HEK293T (cell line): Measurements from ENCODE around the gene MEF2B.

Experiments used
- ARNT ChIP-seq: fragments of 450-650 bp; IDR thresholded peaks from 2 replicates; pipeline ENCODE4 v1.6.1; 2017; ENCODE audit warnings: mild to moderate bottlenecking
- BHLHE40 ChIP-seq: fragments of 450-650 bp; IDR thresholded peaks from 2 replicates; pipeline ENCODE4 v1.6.1; 2016; ENCODE audit warnings: mild to moderate bottlenecking, moderate library complexity, borderline replicate concordance
- ELF4 ChIP-seq: fragments of 450-650 bp; IDR thresholded peaks from 2 replicates; pipeline ENCODE4 v1.6.1; 2017; ENCODE audit warnings: antibody characterized with exemption
- FOXA1 ChIP-seq: fragments of 450-650 bp; IDR thresholded peaks from 2 replicates; pipeline ENCODE4 v1.6.1; 2016; ENCODE audit warnings: mild to moderate bottlenecking
- FOXK2 ChIP-seq: fragments of 450-650 bp; IDR thresholded peaks from 2 replicates; pipeline ENCODE4 v1.6.1; 2016; ENCODE audit warnings: mild to moderate bottlenecking
- FOXM1 ChIP-seq: fragments of 450-650 bp; IDR thresholded peaks from 2 replicates; pipeline ENCODE4 v1.6.1; 2017; ENCODE audit warnings: mild to moderate bottlenecking, borderline replicate concordance
- HDGF ChIP-seq: fragments of 450-650 bp; IDR thresholded peaks from 2 replicates; pipeline ENCODE4 v1.6.1; 2017; ENCODE audit warnings: antibody characterized with exemption, borderline replicate concordance
- NFRKB ChIP-seq: fragments of 450-650 bp; IDR thresholded peaks from 2 replicates; pipeline ENCODE4 v1.6.1; 2016; ENCODE audit warnings: mild to moderate bottlenecking, moderate library complexity
- PKNOX1 ChIP-seq: fragments of 450-650 bp; IDR thresholded peaks from 2 replicates; pipeline ENCODE4 v1.6.1; 2016
- SP1 ChIP-seq: fragments of 450-650 bp; IDR thresholded peaks from 2 replicates; pipeline ENCODE4 v1.6.1; 2017
- SUZ12 ChIP-seq: fragments of 450-650 bp; IDR thresholded peaks from 2 replicates; pipeline ENCODE4 v1.6.1; 2016; ENCODE audit warnings: mild to moderate bottlenecking
- TARDBP ChIP-seq: fragments of 450-650 bp; IDR thresholded peaks from 2 replicates; pipeline ENCODE4 v1.6.1; 2016
- ZNF384 ChIP-seq: fragments of 450-650 bp; IDR thresholded peaks from 2 replicates; pipeline ENCODE4 v1.6.1; 2016

GRCh38 chr19:19103167-19103566 is 66.9 kb downstream of the MEF2B start:
- TF ChIP-seq FOXK2 (no peak), FOXA1 (no peak), ZNF384 (no peak), TARDBP (no peak), ARNT (no peak), FOXM1 (no peak), SUZ12 (no peak), BHLHE40 (no peak), ELF4 (no peak), SP1 (no peak), HDGF (no peak), PKNOX1 (no peak), NFRKB (no peak)
